Neuronal stem cell (in vitro differentiated cells): ENCODE results near the gene NDST1.

Source experiments
- DNase-seq: peaks from one replicate; pipeline ENCODE4 v3.0.0-alpha.2; 2013; ENCODE audit warnings: low spot score
- H2AFZ ChIP-seq: one replicate; pipeline ENCODE4 v1.6.1; 2013; ENCODE audit warnings: mild to moderate bottlenecking, low read length, inconsistent platforms
- H2AK5ac ChIP-seq: 2 replicates; pipeline ENCODE4 v1.6.1; 2013; ENCODE audit warnings: low read depth, mild to moderate bottlenecking, inconsistent platforms, low read length, moderate library complexity, mixed read lengths
- H2BK120ac ChIP-seq: 2 replicates; pipeline ENCODE4 v1.6.1; 2013; ENCODE audit warnings: low read depth, mild to moderate bottlenecking, inconsistent platforms, low read length, moderate library complexity, mixed read lengths
- H2BK12ac ChIP-seq: one replicate; pipeline ENCODE4 v1.6.1; 2013; ENCODE audit warnings: low read length, inconsistent platforms
- H2BK15ac ChIP-seq: 2 replicates; pipeline ENCODE4 v1.6.1; 2013; ENCODE audit warnings: mild to moderate bottlenecking, low read length, inconsistent platforms, mixed read lengths
- H2BK5ac ChIP-seq: one replicate; pipeline ENCODE4 v1.6.1; 2013; ENCODE audit warnings: inconsistent platforms, mild to moderate bottlenecking, low read length, moderate library complexity
- H3K14ac ChIP-seq: one replicate; pipeline ENCODE4 v1.6.1; 2013; ENCODE audit warnings: low read length, inconsistent platforms
- H3K18ac ChIP-seq: 2 replicates; pipeline ENCODE4 v1.6.1; 2013; ENCODE audit warnings: low read length, inconsistent platforms
- H3K23ac ChIP-seq: 2 replicates; pipeline ENCODE4 v1.6.1; 2013; ENCODE audit warnings: low read depth, mild to moderate bottlenecking, mixed read lengths, low read length, inconsistent platforms; ENCODE audit not compliant: poor library complexity
- H3K27ac ChIP-seq: replicated peaks from 3 replicates; pipeline ENCODE4 v1.5.1; 2013; ENCODE audit warnings: low read length, inconsistent platforms
- H3K27me3 ChIP-seq, 3 experiments: 2 replicates each; pipeline ENCODE4 v1.6.1; 2013; ENCODE audit warnings: low read length in 3 of 3, mild to moderate bottlenecking in 2 of 3, inconsistent platforms in 1 of 3, low read depth in 1 of 3, mixed read lengths in 1 of 3, moderate library complexity in 1 of 3; ENCODE audit not compliant: control insufficient read depth in 3 of 3, insufficient read depth in 3 of 3
- H3K36me3 ChIP-seq, 2 donors: replicated peaks in 1 of 2; 2 replicates each; pipeline ENCODE4 v1.6.1; 2013; ENCODE audit warnings: low read length in 2 of 2; ENCODE audit not compliant: control insufficient read depth in 2 of 2, insufficient read depth in 2 of 2
- H3K4ac ChIP-seq: 2 replicates; pipeline ENCODE4 v1.6.1; 2013; ENCODE audit warnings: inconsistent platforms, mild to moderate bottlenecking, low read length, moderate library complexity
- H3K4me1 ChIP-seq, 2 donors: 1 replicate in 1 of 2; 2 replicates in 1 of 2; pipeline ENCODE4 v1.6.1; 2013; ENCODE audit warnings: low read length in 2 of 2, low read depth in 1 of 2; ENCODE audit not compliant: control insufficient read depth in 2 of 2, insufficient read depth in 1 of 2
- H3K4me2 ChIP-seq: one replicate; pipeline ENCODE4 v1.6.1; 2013; ENCODE audit warnings: mild to moderate bottlenecking, low read length, inconsistent platforms; ENCODE audit not compliant: insufficient read depth, poor library complexity, severe bottlenecking
- H3K4me3 ChIP-seq, 2 donors: 2 replicates each; pipeline ENCODE4 v1.5.1; 2013; ENCODE audit warnings: low read length in 2 of 2, mild to moderate bottlenecking in 2 of 2, inconsistent platforms in 1 of 2, moderate library complexity in 1 of 2
- H3K79me1 ChIP-seq: one replicate; pipeline ENCODE4 v1.6.1; 2013; ENCODE audit warnings: low read depth, mild to moderate bottlenecking, inconsistent platforms, low read length, moderate library complexity
- H3K9ac ChIP-seq: one replicate; pipeline ENCODE4 v1.6.1; 2013; ENCODE audit warnings: mild to moderate bottlenecking, low read depth, low read length, inconsistent platforms; ENCODE audit not compliant: poor library complexity
- H3K9me3 ChIP-seq, 2 donors: replicated peaks in 1 of 2; 2 replicates each; pipeline versions ENCODE3 to v1.6.1; 2013; ENCODE audit warnings: low read length in 2 of 2, mild to moderate bottlenecking in 2 of 2, inconsistent platforms in 1 of 2, low read depth in 1 of 2, mixed read lengths in 1 of 2, moderate library complexity in 1 of 2; ENCODE audit not compliant: control insufficient read depth in 2 of 2, insufficient read depth in 1 of 2
- H4K8ac ChIP-seq: one replicate; pipeline ENCODE4 v1.6.1; 2013; ENCODE audit warnings: low read depth, mild to moderate bottlenecking, inconsistent platforms, low read length, moderate library complexity
- H4K91ac ChIP-seq: one replicate; pipeline ENCODE4 v1.6.1; 2013; ENCODE audit warnings: low read length, low read depth, mild to moderate bottlenecking, inconsistent platforms; ENCODE audit not compliant: poor library complexity
- WGBS, 2 donors: extraction: QIAGEN DNeasy Blood & Tissue Kit; methylation state at CpG; one replicate each; pipeline ENCODE4 v1.1.7; 2013; ENCODE audit warnings: missing lambda C conversion rate in 2 of 2, mixed read lengths in 1 of 2; ENCODE audit not compliant: insufficient read length in 2 of 2, insufficient replicate concordance in 1 of 2; ENCODE audit errors: extremely low coverage in 2 of 2; 5-methylcytosine and 5-hydroxymethylcytosine counted together

The NDST1 gene

GRCh38 chr5:150578781-150579461 lies 71.0 kb downstream of the NDST1 start:
- H2BK5ac ChIP-seq: no peak overlapping the region
- peaks cover 2 to 3% of the 10 kb centered on the region in 2 donors for H3K9me3 ChIP-seq
- H3K9ac ChIP-seq: no peak overlapping the region
- H2AFZ ChIP-seq: no peak overlapping the region
- H3K36me3 ChIP-seq: no peaks in the 10 kb centered on the region
- no peak overlapping the region for H4K91ac ChIP-seq
- H3K14ac ChIP-seq: no peak overlapping the region
- H2BK12ac ChIP-seq: no peak overlapping the region
- H3K27me3 ChIP-seq: peaks cover 0 to 8% (median 0%) of the 10 kb centered on the region in 3 experiments
- peaks cover 1% of the 10 kb centered on the region for H3K79me1 ChIP-seq
- no peak overlapping the region for H2BK120ac ChIP-seq
- no peak overlapping the region for H3K27ac ChIP-seq
- H3K18ac ChIP-seq: peak overlapping the region; percentile 59
- H3K4ac ChIP-seq: peak overlapping the region; percentile 30
- no peak for DNase-seq
- no peak overlapping the region for H4K8ac ChIP-seq
- H2BK15ac ChIP-seq: no peak overlapping the region
- WGBS, 2 donors: no CpG with 5 or more reads among the region's 16 CpGs
- H3K4me2 ChIP-seq: no peak overlapping the region
- H3K4me1 ChIP-seq: peaks cover 9 to 11% of the 10 kb centered on the region in 2 donors
- H2AK5ac ChIP-seq: peak overlapping the region; percentile 26
- H3K23ac ChIP-seq: peak overlapping the region; percentile 40
- H3K4me3 ChIP-seq: no peak overlapping the region

- WGBS, 2 donors: no CpG with 5 or more reads among the region's 11 CpGs
These were observed 71.8 kb downstream of the NDST1 start for GRCh38 chr5:150579462-150580400.

GRCh38 chr5:150580917-150581316 lies 73.0 kb downstream of the NDST1 start:
- Histone ChIP-seq H3K27me3 (peaks cover 0 to 13% (median 0%) of the 10 kb centered on the region in 3 experiments), H4K91ac (no peak overlapping the region), H2BK12ac (no peak overlapping the region), H2BK120ac (no peak overlapping the region), H3K4me3 (no peak overlapping the region), H2BK15ac (no peak overlapping the region), H2BK5ac (no peak overlapping the region), H3K23ac (no peak overlapping the region), H3K9me3 (peaks cover 2 to 3% of the 10 kb centered on the region in 2 donors), H3K14ac (no peak overlapping the region), H3K4me1 (peaks cover 9 to 11% of the 10 kb centered on the region in 2 donors), H3K79me1 (no peaks in the 10 kb centered on the region), H2AK5ac (no peak overlapping the region), H3K4ac (no peak overlapping the region), H3K27ac (no peak overlapping the region), H3K36me3 (no peaks in the 10 kb centered on the region), H3K18ac (no peak overlapping the region), H4K8ac (no peak overlapping the region), H2AFZ (no peak overlapping the region), H3K9ac (no peak overlapping the region), H3K4me2 (no peak overlapping the region)
- no CpG with 5 or more reads among the region's 3 CpGs for WGBS, 2 donors
- DNase-seq: no peak

More at GRCh38 chr5:150579462-150580400, 71.8 kb downstream of the NDST1 start:
- Histone ChIP-seq H3K27ac (no peak overlapping the region), H3K9me3 (peaks cover 2 to 3% of the 10 kb centered on the region in 2 donors), H2BK12ac (no peak overlapping the region), H3K36me3 (no peaks in the 10 kb centered on the region), H2BK5ac (no peak overlapping the region), H3K9ac (no peak overlapping the region), H4K91ac (no peak overlapping the region), H3K14ac (no peak overlapping the region), H3K4me1 (peaks cover 9 to 11% of the 10 kb centered on the region in 2 donors), H3K27me3 (peaks cover 0 to 8% (median 0%) of the 10 kb centered on the region in 3 experiments), H2BK15ac (no peak overlapping the region), H4K8ac (no peak overlapping the region), H3K4me3 (no peak overlapping the region), H2BK120ac (no peak overlapping the region), H3K79me1 (no peaks in the 10 kb centered on the region), H2AFZ (no peak overlapping the region), H3K18ac (peak overlapping the region; percentile 34), H3K23ac (no peak overlapping the region), H2AK5ac (peak overlapping the region; percentile 26), H3K4me2 (no peak overlapping the region), H3K4ac (peak overlapping the region; percentile 30)
- no peak for DNase-seq
